Fibroblast of villous mesenchyme (primary cell): ENCODE results near the gene OR8D1. TPM values are rescaled to one million over a fixed set of nuclear protein-coding genes. Genes with fewer than 3 reads are reported as not detected.

Experiments
- DNase-seq: peaks from one replicate; pipeline ENCODE4 v3.0.0-alpha.2; 2010; ENCODE audit warnings: low read depth
- H3K4me3 ChIP-seq: 2 replicates; pipeline ENCODE4 v1.5.1; 2011; ENCODE audit warnings: low read depth, mild to moderate bottlenecking, low read length
- CTCF ChIP-seq: IDR thresholded peaks from 2 replicates; pipeline ENCODE4 v1.5.1; 2012; ENCODE audit warnings: low read depth, mild to moderate bottlenecking, low read length; ENCODE audit not compliant: insufficient read depth
- total RNA-seq: library from RNA; depleted of rRNA; stranded (reverse); fragments of >200 nt; gene quantifications from 2 replicates; pipeline ENCODE4 v1.2.3, GENCODE V29; 2012

OR8D1 gene
- total RNA-seq = 0.32 TPM in 1 of 2 replicates, not detected in the other

GRCh38 chr11:124313849-124314248, at the start of gene OR8D1:
Gene OR8D1, minus strand, starts transcription at chr11:124313949. Its CDS starts 3,183 bp downstream, at chr11:124310766.
- TF ChIP-seq CTCF = no peak
- DNase-seq = no peak
- H3K4me3 ChIP-seq = no peak within 1 kb of the TSS

GRCh38 chr11:124359566-124359965, 45.8 kb upstream of the OR8D1 start:
- TF ChIP-seq CTCF = no peak
- no peak overlapping the region for H3K4me3 ChIP-seq

GRCh38 chr11:124346311-124346955, 32.7 kb upstream of the OR8D1 start:
- H3K4me3 ChIP-seq = no peak overlapping the region
- no peak for DNase-seq
- no peak for TF ChIP-seq CTCF

More at GRCh38 chr11:124359566-124359965, 45.8 kb upstream of the OR8D1 start:
- no peak for DNase-seq

- no peak for TF ChIP-seq CTCF
- no peak overlapping the region for H3K4me3 ChIP-seq
- DNase-seq = no peak
Observed at GRCh38 chr11:124344346-124344745, 30.6 kb upstream of the OR8D1 start.

- no peak overlapping the region for H3K4me3 ChIP-seq
- no peak for TF ChIP-seq CTCF
Observed at GRCh38 chr11:124340142-124340447, 26.3 kb upstream of the OR8D1 start.

GRCh38 chr11:124339396-124340141, 25.8 kb upstream of the OR8D1 start:
- no peak overlapping the region for H3K4me3 ChIP-seq
- no peak for TF ChIP-seq CTCF
- no peak for DNase-seq

More at GRCh38 chr11:124340142-124340447, 26.3 kb upstream of the OR8D1 start:
- no peak for DNase-seq
